ENCODE data around the gene TRAM2.
"Not testable (repeated sequence)": the region's sequence is repeated elsewhere in the genome, so short reads cannot be mapped to it uniquely, and the experiment has no call there.

TRAM2 gene

GRCh38 chr6:52474173-52474572 lies 102.7 kb downstream of the TRAM2 start:
- DNase-seq: no peak

- not testable (repeated sequence) for DNase-seq
These were observed 115.7 kb downstream of the TRAM2 start for GRCh38 chr6:52461194-52461593.

- no peak for DNase-seq
These were observed 119.8 kb downstream of the TRAM2 start for GRCh38 chr6:52457096-52457495.

- no peak for DNase-seq
These were observed 122.3 kb downstream of the TRAM2 start for GRCh38 chr6:52454556-52454955.
